Caki2 (cell line): ENCODE measurements around the gene CD4. TPM values are rescaled to one million over a fixed set of nuclear protein-coding genes. Genes with fewer than 3 reads are reported as not detected.
"Not testable (repeated sequence)": the region's sequence is repeated elsewhere in the genome, so short reads cannot be mapped to it uniquely, and the experiment has no call there.

ENCODE experiments used
- DNase-seq: peaks from one replicate; pipeline ENCODE4 v3.0.0-alpha.2; 2015; ENCODE audit warnings: low read depth
- in situ Hi-C: cut with HindIII; loops from 2 replicates; pipeline ENCODE4 v1.10.0; 2016; ENCODE audit warnings: low sequenced_read_pairs, low pct_unique_long_range_greater_than_20kb, mixed read lengths
- total RNA-seq: library from RNA; depleted of rRNA; stranded (reverse); fragments of >200 nt; shearing (Covaris generic); gene quantifications from 2 replicates; pipeline ENCODE4 v1.2.3, GENCODE V29; 2014; ENCODE audit warnings: low replicate concordance; rRNA removed

The CD4 gene
- not detected in 2 replicates for total RNA-seq

DNA sequence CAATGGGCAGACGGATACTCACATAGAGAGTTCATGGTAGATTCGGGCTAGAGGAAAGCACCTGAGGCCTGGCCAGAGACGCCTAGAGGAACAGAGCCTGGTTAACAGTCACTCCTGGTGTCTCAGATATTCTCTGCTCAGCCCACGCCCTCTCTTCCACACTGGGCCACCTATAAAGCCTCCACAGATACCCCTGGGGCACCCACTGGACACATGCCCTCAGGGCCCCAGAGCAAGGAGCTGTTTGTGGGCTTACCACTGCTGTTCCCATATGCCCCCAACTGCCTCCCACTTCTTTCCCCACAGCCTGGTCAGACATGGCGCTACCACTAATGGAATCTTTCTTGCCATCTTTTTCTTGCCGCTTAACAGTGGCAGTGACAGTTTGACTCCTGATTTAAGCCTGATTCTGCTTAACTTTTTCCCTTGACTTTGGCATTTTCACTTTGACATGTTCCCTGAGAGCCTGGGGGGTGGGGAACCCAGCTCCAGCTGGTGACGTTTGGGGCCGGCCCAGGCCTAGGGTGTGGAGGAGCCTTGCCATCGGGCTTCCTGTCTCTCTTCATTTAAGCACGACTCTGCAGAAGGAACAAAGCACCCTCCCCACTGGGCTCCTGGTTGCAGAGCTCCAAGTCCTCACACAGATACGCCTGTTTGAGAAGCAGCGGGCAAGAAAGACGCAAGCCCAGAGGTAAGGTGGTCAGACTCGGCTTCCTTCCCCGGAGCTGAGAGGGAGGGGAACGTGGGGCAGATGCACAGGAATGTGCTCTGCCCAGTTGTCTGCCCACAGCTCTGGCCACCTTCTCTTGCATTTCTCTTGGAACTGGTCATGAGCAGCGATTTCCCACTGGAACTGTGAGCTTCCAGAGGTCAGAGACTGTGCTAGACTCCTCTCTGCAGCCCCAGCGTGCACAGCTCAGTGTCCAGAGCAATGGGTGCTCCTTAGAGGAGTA is at the start of gene CD4:
Gene CD4, plus strand, starts transcription at position 557 of the 953 bp plus-strand sequence. CDS start 10,611 bp downstream, outside the sequence.
- DNase-seq, result no peak
- in situ Hi-C loops, result no loop called here

GRCh38 chr12:6742080-6742479 is 47.2 kb upstream of the CD4 start:
- DNase-seq, in situ Hi-C loops: not testable (repeated sequence)

- DNase-seq, result no peak
- in situ Hi-C loops, result no loop called here
Observed at GRCh38 chr12:6742834-6743233, 46.5 kb upstream of the CD4 start.

- in situ Hi-C loops, DNase-seq: not testable (repeated sequence)
Observed at GRCh38 chr12:6743300-6743699, 46.0 kb upstream of the CD4 start.

GRCh38 chr12:6745741-6746525 is 43.4 kb upstream of the CD4 start:
- peak; percentile 40 for DNase-seq
- in situ Hi-C loops, result no loop called here

- in situ Hi-C loops, result no loop called here
- DNase-seq, result no peak
Observed at GRCh38 chr12:6747216-6747615, 42.1 kb upstream of the CD4 start.

DNA sequence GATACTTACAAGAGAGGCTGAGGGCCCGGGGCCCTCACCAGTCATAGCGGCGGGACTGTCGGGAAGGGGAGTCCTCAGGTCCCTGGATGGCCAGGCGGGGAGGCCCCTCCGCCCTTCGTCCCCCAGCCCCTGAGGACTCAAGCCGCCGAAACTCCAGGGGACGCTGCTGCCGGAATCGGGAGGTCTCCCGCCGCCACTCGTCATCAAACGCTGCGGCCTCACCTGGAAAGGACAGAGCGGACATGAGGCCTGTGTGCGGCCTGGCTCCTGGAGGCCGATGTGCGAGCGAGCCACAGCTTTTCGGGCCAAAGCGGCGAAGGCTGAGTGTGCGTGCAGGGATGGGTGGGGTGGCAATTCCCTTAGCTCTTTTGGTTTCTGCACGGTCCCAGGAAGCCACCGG is 40.6 kb upstream of the CD4 start:
- no peak for DNase-seq

DNA sequence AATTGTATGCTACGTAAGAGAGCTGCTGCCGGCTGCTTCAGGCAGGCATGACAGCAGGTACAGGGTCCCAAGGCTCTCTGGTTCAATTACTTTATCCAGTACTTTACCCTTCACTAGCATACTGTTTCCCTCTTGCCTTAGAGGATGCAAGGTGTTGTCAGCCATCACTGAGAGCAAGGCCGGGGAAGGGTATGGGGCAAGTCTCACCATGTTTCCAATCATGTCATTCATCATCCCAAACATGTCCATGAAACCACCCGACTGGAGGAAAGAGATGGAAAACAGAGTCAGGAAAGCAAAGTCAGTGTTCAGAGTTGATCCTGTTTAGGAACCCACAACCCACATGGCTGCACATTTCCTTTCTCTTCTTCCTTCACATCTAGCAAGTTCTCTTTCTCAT is 38.8 kb upstream of the CD4 start:
- in situ Hi-C loops, result no loop called here

More for the DNA sequence above, 40.6 kb upstream of the CD4 start:
- in situ Hi-C loops, result no loop called here

DNA sequence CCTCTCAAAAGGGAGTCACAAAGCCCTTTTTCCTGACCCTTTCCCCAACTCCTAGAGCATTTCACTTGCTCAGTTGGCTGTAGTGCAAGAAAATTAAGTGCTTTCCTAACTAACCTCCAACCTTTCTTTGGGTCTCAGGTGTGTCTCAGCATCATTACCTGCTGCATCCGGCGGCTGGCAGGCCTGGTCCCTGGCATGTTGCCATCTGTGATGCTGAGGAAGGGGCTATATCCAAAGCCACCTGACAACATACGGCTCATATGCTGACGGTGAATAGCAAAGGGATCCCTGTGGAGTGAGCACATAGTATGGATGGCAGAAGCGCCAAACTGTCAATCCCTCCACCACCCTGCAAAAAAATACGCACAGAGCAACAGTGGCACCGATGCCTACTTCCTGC is 37.6 kb upstream of the CD4 start:
- in situ Hi-C loops, result no loop called here
- DNase-seq, result no peak

More for the DNA sequence above, 38.8 kb upstream of the CD4 start:
- DNase-seq, result no peak

GRCh38 chr12:6752167-6752920 is 37.0 kb upstream of the CD4 start:
- DNase-seq, result peak; percentile 29
- in situ Hi-C loops, result no loop called here

DNA sequence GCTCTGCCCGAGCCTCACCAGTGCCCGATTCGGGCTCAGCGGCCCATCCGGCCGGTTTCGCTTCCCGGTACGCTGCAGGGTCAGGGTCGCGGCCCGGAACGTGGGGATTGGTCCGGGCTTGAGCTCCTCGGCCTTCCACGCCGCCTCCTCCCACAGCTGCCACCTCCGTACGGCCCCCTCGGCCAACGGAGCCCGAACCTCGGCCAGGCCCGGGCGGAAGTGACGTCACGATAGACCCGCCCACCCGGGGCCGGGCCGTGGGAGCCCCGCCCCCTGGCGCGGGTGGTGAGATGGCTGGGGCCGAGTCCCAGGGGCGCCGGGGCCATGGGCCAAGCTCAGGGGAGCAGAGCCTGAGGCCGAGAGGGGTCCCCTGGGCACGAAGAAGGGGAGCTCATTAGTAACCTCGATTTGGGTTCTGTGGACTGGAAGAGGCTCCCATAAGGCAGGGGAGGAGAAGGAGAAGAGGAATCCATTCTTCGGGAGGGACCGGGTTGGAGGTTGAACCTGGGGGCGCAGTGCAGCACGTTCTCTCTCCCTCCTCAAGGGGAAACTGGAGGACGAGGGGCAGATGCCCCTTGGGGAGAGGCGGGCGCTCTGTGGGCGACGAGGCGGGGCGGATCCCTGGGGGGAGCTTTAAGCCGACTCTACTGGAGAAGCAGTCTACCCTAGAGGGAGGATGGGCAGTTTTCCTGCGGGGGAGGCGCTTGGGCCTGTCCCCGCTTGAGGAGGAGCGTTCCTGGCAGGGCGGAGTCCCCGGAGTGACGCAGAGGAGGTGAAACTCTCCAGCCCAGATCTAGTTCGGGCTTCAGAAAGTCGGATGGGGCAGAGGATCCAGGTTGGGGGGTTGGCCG is 36.2 kb upstream of the CD4 start, which contains the start of gene MLF2:
Gene MLF2, minus strand, starts transcription at position 221 of the 851 bp plus-strand sequence. CDS start 807 bp downstream, outside the sequence.
- in situ Hi-C loops, result no loop called here
- DNase-seq, result peak; percentile 98

DNA sequence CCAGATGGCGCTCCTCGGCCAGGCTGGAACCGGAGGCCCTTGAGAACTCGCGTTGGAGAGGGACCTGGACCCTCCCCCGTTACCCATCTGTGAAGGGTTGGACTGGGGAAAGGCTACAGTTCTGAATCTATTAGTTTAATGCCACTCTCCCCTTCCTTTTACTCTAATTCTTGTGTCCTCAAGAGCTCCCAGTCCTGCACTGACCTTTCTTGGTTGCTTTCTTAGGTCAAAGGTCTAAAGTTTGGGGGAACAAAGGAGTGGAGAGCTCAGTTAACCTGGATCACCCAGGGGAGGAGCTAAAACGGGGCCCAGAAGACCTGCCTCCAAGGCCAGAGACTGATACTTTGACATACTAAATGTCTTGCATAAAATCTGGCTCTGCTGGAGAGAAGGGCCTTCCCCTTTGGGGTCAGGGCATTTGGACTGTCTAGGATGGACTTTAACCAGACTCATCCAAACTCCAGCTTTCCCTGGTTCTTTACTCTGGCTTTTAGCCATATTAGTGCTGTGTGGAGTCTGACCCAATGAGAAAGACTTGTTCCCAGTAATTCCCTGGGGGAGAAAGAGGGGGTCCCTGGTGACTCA is 35.5 kb upstream of the CD4 start:
- no peak for DNase-seq
- in situ Hi-C loops, result no loop called here

DNA sequence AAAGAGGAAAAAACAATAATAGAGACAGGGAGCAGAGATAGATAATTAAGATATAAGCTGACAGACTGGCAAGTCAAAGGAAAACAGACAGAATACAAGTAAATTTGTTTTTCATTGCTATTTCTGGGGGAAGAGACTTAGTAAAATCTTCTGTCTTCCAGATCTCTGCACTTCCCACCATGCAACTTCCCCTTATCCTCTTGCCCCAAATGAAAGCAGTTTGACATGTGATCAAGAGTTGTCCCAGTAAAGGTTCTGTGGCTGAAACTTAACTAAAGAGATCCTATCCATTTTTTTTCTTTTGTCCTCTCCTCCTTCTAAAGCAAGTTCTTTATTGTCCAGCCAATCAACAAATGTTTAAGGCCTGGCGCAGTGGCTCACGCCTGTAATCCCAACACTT is 34.9 kb upstream of the CD4 start:
- in situ Hi-C loops, result no loop called here
- no peak for DNase-seq

- in situ Hi-C loops, result no loop called here
Observed at GRCh38 chr12:6757028-6757690, 32.2 kb upstream of the CD4 start.

GRCh38 chr12:6758506-6759095 is 30.7 kb upstream of the CD4 start:
- in situ Hi-C loops, result no loop called here
- no peak for DNase-seq

More at GRCh38 chr12:6757028-6757690, 32.2 kb upstream of the CD4 start:
- no peak for DNase-seq

DNA sequence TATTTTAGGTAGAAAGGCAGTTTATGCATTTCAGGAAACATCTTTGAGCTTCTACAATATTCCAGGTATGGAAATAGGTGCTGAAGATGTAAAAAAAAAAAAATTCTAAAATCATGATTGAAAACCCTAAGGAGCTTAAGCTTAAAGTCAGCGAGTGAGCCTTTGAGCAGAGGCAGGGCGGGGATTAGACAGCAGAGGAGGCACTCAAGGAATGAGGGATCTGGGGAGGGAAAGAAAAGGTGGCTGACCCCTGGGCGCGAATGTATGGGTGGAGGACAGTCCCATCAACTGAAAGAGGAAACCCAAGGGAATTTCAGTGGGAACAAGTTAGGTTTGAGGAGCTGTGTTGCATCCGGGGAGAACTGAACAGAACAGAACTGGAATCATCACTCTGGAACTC is 29.6 kb upstream of the CD4 start:
- DNase-seq, result no peak
- in situ Hi-C loops, result no loop called here
